Neural progenitor cell (in vitro differentiated cells): ENCODE data around the gene DBH. TPM values are rescaled to one million over a fixed set of nuclear protein-coding genes. Genes with fewer than 3 reads are reported as not detected.

Source experiments
- DNase-seq: peaks from one replicate; pipeline ENCODE4 v3.0.0-alpha.2; 2016; ENCODE audit warnings: low spot score
- H2AFZ ChIP-seq: fragments of 200-600 bp; sonication (generic); replicated peaks from 2 replicates; pipeline ENCODE4 v1.6.1; 2016; ENCODE audit warnings: antibody characterized with exemption
- H3F3A ChIP-seq: fragments of 200-600 bp; sonication (generic); 2 replicates; pipeline ENCODE4 v1.6.1; 2016; ENCODE audit warnings: antibody characterized with exemption, low read depth
- H3K27ac ChIP-seq: fragments of 200-600 bp; sonication (generic); 2 replicates; pipeline ENCODE4 v1.5.1; 2016; ENCODE audit warnings: mild to moderate bottlenecking
- H3K27me3 ChIP-seq: fragments of 200-600 bp; sonication (generic); 2 replicates; pipeline ENCODE4 v1.6.1; 2016; ENCODE audit warnings: mild to moderate bottlenecking, moderate library complexity
- H3K36me3 ChIP-seq: fragments of 200-600 bp; sonication (generic); 2 replicates; pipeline ENCODE4 v1.5.1; 2016
- H3K4me1 ChIP-seq: fragments of 200-600 bp; sonication (generic); 2 replicates; pipeline ENCODE4 v1.6.1; 2016; ENCODE audit warnings: mixed run types
- H3K4me2 ChIP-seq: fragments of 200-600 bp; sonication (generic); 2 replicates; pipeline ENCODE4 v1.6.1; 2016
- H3K4me3 ChIP-seq: fragments of 200-600 bp; sonication (generic); 2 replicates; pipeline ENCODE4 v1.5.1; 2016
- H3K79me2 ChIP-seq: fragments of 200-600 bp; sonication (generic); 2 replicates; pipeline ENCODE4 v1.6.1; 2016; ENCODE audit warnings: low read depth
- H3K9ac ChIP-seq: fragments of 200-600 bp; sonication (generic); 2 replicates; pipeline ENCODE4 v1.6.1; 2016
- H3K9me3 ChIP-seq: fragments of 200-600 bp; sonication (generic); 2 replicates; pipeline ENCODE4 v1.5.1; 2016; ENCODE audit warnings: low read depth
- H4K20me1 ChIP-seq: fragments of 200-600 bp; sonication (generic); 2 replicates; pipeline ENCODE4 v1.6.1; 2016; ENCODE audit warnings: low read depth
- H3K27ac Mint-ChIP-seq: 3 replicates; pipeline ENCODE4 v1.8.0; 2021; ENCODE audit warnings: mixed read lengths
- H3K27me3 Mint-ChIP-seq: 2 replicates; pipeline ENCODE4 v1.8.0; 2022; ENCODE audit warnings: low read depth, mild to moderate bottlenecking, inconsistent platforms, moderate library complexity, mixed read lengths; ENCODE audit not compliant: insufficient read depth
- H3K36me3 Mint-ChIP-seq: 3 replicates; pipeline ENCODE4 v1.8.0; 2021; ENCODE audit warnings: mixed read lengths
- H3K4me1 Mint-ChIP-seq: 3 replicates; pipeline ENCODE4 v1.8.0; 2021; ENCODE audit warnings: mixed read lengths
- H3K4me3 Mint-ChIP-seq: 3 replicates; pipeline ENCODE4 v1.8.0; 2021; ENCODE audit warnings: mild to moderate bottlenecking, moderate library complexity, mixed read lengths
- H3K9me3 Mint-ChIP-seq: 3 replicates; pipeline ENCODE4 v1.8.0; 2020; ENCODE audit warnings: mixed read lengths
- CTCF ChIP-seq: fragments of 200-600 bp; sonication (generic); IDR thresholded peaks from 2 replicates; pipeline ENCODE4 v1.5.1; 2017; ENCODE audit warnings: antibody characterized with exemption, mild to moderate bottlenecking
- EZH2 ChIP-seq: fragments of 200-600 bp; sonication (generic); IDR thresholded peaks from 2 replicates; pipeline ENCODE4 v1.6.1; 2017; ENCODE audit warnings: antibody characterized with exemption, mild to moderate bottlenecking, moderate library complexity
- EZH2phosphoT487 ChIP-seq: fragments of 200-600 bp; sonication (generic); IDR thresholded peaks from 2 replicates; pipeline ENCODE4 v1.6.1; 2017; ENCODE audit warnings: antibody characterized with exemption
- total RNA-seq: library from RNA; depleted of rRNA; stranded (reverse); fragments of >200 nt; gene quantifications from 2 replicates; pipeline ENCODE4 v1.2.3, GENCODE V29; 2015; ENCODE audit warnings: low replicate concordance

Gene DBH
- total RNA-seq, 1 donor from 2014 or later: not detected

GRCh38 chr9:133687856-133688761, 51.9 kb downstream of the DBH start:
- no peaks in the 10 kb centered on the region for H3K36me3 Mint-ChIP-seq
- Histone ChIP-seq H3K27me3 (no peaks in the 10 kb centered on the region), H3K27ac (no peak overlapping the region), H4K20me1 (no peaks in the 10 kb centered on the region), H2AFZ (no peak overlapping the region), H3K4me1 (no peaks in the 10 kb centered on the region), H3K4me3 (no peak overlapping the region), H3F3A (no peaks in the 10 kb centered on the region), H3K9ac (no peak overlapping the region), H3K79me2 (no peaks in the 10 kb centered on the region), H3K9me3 (no peaks in the 10 kb centered on the region), H3K4me2 (no peak overlapping the region), H3K36me3 (no peaks in the 10 kb centered on the region)
- no peak for TF ChIP-seq CTCF
- TF ChIP-seq EZH2: no peak
- TF ChIP-seq EZH2phosphoT487: no peak
- no peak overlapping the region for H3K27ac Mint-ChIP-seq
- H3K27me3 Mint-ChIP-seq: peaks cover 16% of the 10 kb centered on the region
- no peak overlapping the region for H3K4me3 Mint-ChIP-seq
- no peak for DNase-seq
- no peaks in the 10 kb centered on the region for H3K9me3 Mint-ChIP-seq
- peaks cover 26% of the 10 kb centered on the region for H3K4me1 Mint-ChIP-seq

GRCh38 chr9:133689151-133689763, 53.1 kb downstream of the DBH start:
- TF ChIP-seq CTCF: no peak
- no peak for TF ChIP-seq EZH2phosphoT487
- no peak for TF ChIP-seq EZH2
- Mint-ChIP-seq H3K4me3 (no peak overlapping the region), H3K27ac (no peak overlapping the region), H3K4me1 (peaks cover 25% of the 10 kb centered on the region), H3K9me3 (no peaks in the 10 kb centered on the region), H3K27me3 (peaks cover 16% of the 10 kb centered on the region), H3K36me3 (no peaks in the 10 kb centered on the region)
- no peak for DNase-seq
- Histone ChIP-seq H4K20me1 (no peaks in the 10 kb centered on the region), H3K79me2 (no peaks in the 10 kb centered on the region), H3K27me3 (no peaks in the 10 kb centered on the region), H3K9me3 (no peaks in the 10 kb centered on the region), H3K36me3 (no peaks in the 10 kb centered on the region), H3K9ac (no peak overlapping the region), H2AFZ (no peak overlapping the region), H3K27ac (no peak overlapping the region), H3F3A (no peaks in the 10 kb centered on the region), H3K4me1 (no peaks in the 10 kb centered on the region), H3K4me3 (no peak overlapping the region), H3K4me2 (no peak overlapping the region)

- no peaks in the 10 kb centered on the region for H3F3A ChIP-seq
- Mint-ChIP-seq H3K27me3 (peaks cover 17% of the 10 kb centered on the region), H3K4me1 (peaks cover 25% of the 10 kb centered on the region), H3K4me3 (no peak overlapping the region), H3K36me3 (no peaks in the 10 kb centered on the region), H3K9me3 (no peaks in the 10 kb centered on the region), H3K27ac (no peak overlapping the region)
- H2AFZ ChIP-seq: no peak overlapping the region
- no peak overlapping the region for H3K4me2 ChIP-seq
- no peaks in the 10 kb centered on the region for H3K9me3 ChIP-seq
- no peak overlapping the region for H3K27ac ChIP-seq
- no peaks in the 10 kb centered on the region for H3K36me3 ChIP-seq
- no peaks in the 10 kb centered on the region for H4K20me1 ChIP-seq
- H3K27me3 ChIP-seq: no peaks in the 10 kb centered on the region
- no peak for DNase-seq
- H3K4me1 ChIP-seq: no peaks in the 10 kb centered on the region
- no peak overlapping the region for H3K4me3 ChIP-seq
- no peak overlapping the region for H3K9ac ChIP-seq
- no peaks in the 10 kb centered on the region for H3K79me2 ChIP-seq
- TF ChIP-seq CTCF (no peak), EZH2phosphoT487 (no peak), EZH2 (no peak)
Measured at GRCh38 chr9:133690081-133690561, 54.0 kb downstream of the DBH start.
